ENCODE measurements around the gene ZFR2. TPM values are rescaled to one million over a fixed set of nuclear protein-coding genes. Genes with fewer than 3 reads are reported as not detected.

Gene ZFR2
- total RNA-seq, 5 donors from 2014 or later (not counting 1 experiment from before 2014, with no cell fraction given) = 0.56 to 1.8 (median 1.4) TPM

GRCh38 chr19:3807574-3808354 is 61.1 kb downstream of the ZFR2 start:
- H3K27ac Mint-ChIP-seq = no peak overlapping the region
- H3K9me3 ChIP-seq = no peaks in the 10 kb centered on the region
- no peak for ATAC-seq (replicated peaks in 1 of 4)
- H3K27ac ChIP-seq (ENCODE audit: low read length) = no peak overlapping the region
- H3K27me3 Mint-ChIP-seq = no peaks in the 10 kb centered on the region
- H3K9me3 Mint-ChIP-seq = no peaks in the 10 kb centered on the region
- H3K4me1 Mint-ChIP-seq = peaks cover 9 to 47% (median 14%) of the 10 kb centered on the region in 3 donors
- H3K4me3 ChIP-seq (ENCODE audit: control insufficient read depth in 1 of 2, extremely low read depth in 1 of 2, low read length in 1 of 2) = no peak overlapping the region
- no peak overlapping the region for H3K4me3 Mint-ChIP-seq
- no peak for DNase-seq
- no peaks in the 10 kb centered on the region for H3K27me3 ChIP-seq (replicated peaks in 1 of 2; ENCODE audit: control insufficient read depth in 2 of 2, extremely low read depth in 1 of 2, insufficient read depth in 2 of 2, low read length in 1 of 2)
- 97% methylated on average over 35 of the region's 35 CpGs for WGBS (ENCODE audit: insufficient coverage)
- no peaks in the 10 kb centered on the region for H3K36me3 Mint-ChIP-seq
- POLR2A ChIA-PET = no interaction called here
- peaks cover 7 to 51% of the 10 kb centered on the region in 2 experiments for H3K4me1 ChIP-seq (ENCODE audit: control insufficient read depth in 1 of 2, extremely low read depth in 1 of 2, insufficient read depth in 2 of 2, low read length in 2 of 2)
- no peaks in the 10 kb centered on the region for H3K36me3 ChIP-seq (ENCODE audit: control insufficient read depth in 2 of 2, extremely low read depth in 1 of 2, insufficient read depth in 1 of 2, low read length in 1 of 2)
- CTCF ChIA-PET = no interaction called here

DNA sequence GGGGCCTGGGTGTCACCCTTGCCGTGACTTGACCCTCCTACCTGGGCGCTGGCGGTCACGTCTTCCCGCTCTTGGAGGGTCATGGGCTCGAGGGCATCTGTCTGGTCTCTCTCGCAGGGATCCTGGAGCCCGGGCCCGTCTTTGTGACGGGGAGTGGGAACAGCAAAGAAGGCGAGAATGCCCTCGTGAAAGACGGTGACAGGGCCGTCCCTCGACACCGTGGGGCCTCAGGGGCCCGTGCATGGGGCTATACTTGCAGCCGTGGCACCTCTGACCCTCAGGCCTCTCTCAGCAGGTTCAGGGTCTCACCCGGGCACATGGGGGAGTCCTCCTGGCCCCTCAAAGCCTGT is 61.7 kb downstream of the ZFR2 start:
- Mint-ChIP-seq H3K36me3 (no peaks in the 10 kb centered on the region), H3K4me1 (peaks cover 2 to 43% (median 8%) of the 10 kb centered on the region in 3 donors), H3K27ac (no peak overlapping the region), H3K27me3 (no peaks in the 10 kb centered on the region), H3K9me3 (no peaks in the 10 kb centered on the region), H3K4me3 (no peak overlapping the region)
- ChIA-PET CTCF (no interaction called here), POLR2A (no interaction called here)
- no peak overlapping the region for H3K27ac ChIP-seq (ENCODE audit: low read length)
- no peaks in the 10 kb centered on the region for H3K9me3 ChIP-seq
- no peak overlapping the region for H3K4me3 ChIP-seq (ENCODE audit: control insufficient read depth in 1 of 2, extremely low read depth in 1 of 2, low read length in 1 of 2)
- no peaks in the 10 kb centered on the region for H3K36me3 ChIP-seq (ENCODE audit: control insufficient read depth in 2 of 2, extremely low read depth in 1 of 2, insufficient read depth in 1 of 2, low read length in 1 of 2)
- no peak for DNase-seq
- 88% methylated on average over 19 of the region's 19 CpGs for WGBS (ENCODE audit: insufficient coverage)
- no peaks in the 10 kb centered on the region for H3K27me3 ChIP-seq (replicated peaks in 1 of 2; ENCODE audit: control insufficient read depth in 2 of 2, extremely low read depth in 1 of 2, insufficient read depth in 2 of 2, low read length in 1 of 2)
- no peak for ATAC-seq (replicated peaks in 1 of 4)
- H3K4me1 ChIP-seq (ENCODE audit: control insufficient read depth in 1 of 2, extremely low read depth in 1 of 2, insufficient read depth in 2 of 2, low read length in 2 of 2) = peaks cover 2 to 48% of the 10 kb centered on the region in 2 experiments

DNA sequence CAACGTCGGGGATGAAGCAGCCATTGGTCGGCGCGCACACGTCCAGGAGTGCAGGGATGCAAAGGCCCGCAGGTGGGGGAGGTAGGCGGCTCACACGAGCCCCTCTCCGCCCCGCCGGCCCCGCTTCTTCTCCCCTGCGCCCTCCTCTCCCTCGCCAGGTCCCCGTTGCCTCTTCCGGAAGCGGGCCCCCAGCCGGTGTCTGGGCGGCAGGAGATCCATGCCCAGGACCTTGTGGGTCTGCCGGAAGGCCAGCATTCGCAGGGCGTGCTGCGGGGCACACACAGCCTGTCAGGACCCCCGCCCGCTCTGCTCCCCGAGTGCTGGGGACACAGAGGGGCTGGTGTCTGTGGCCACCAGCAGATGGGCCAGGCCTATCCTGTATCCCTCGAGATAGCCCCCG is 63.0 kb downstream of the ZFR2 start:
- H3K27ac Mint-ChIP-seq = no peak overlapping the region
- H3K4me3 Mint-ChIP-seq = no peak overlapping the region
- Histone ChIP-seq H3K36me3 (ENCODE audit: control insufficient read depth in 2 of 2, extremely low read depth in 1 of 2, insufficient read depth in 1 of 2, low read length in 1 of 2) (no peaks in the 10 kb centered on the region), H3K27me3 (replicated peaks in 1 of 2; ENCODE audit: control insufficient read depth in 2 of 2, extremely low read depth in 1 of 2, insufficient read depth in 2 of 2, low read length in 1 of 2) (peaks cover 0 to 4% of the 10 kb centered on the region in 2 experiments), H3K4me3 (ENCODE audit: control insufficient read depth in 1 of 2, extremely low read depth in 1 of 2, low read length in 1 of 2) (no peak overlapping the region), H3K4me1 (ENCODE audit: control insufficient read depth in 1 of 2, extremely low read depth in 1 of 2, insufficient read depth in 2 of 2, low read length in 2 of 2) (peaks cover 11 to 48% of the 10 kb centered on the region in 2 experiments), H3K9me3 (no peaks in the 10 kb centered on the region), H3K27ac (ENCODE audit: low read length) (no peak overlapping the region)
- no peaks in the 10 kb centered on the region for H3K27me3 Mint-ChIP-seq
- H3K36me3 Mint-ChIP-seq = no peaks in the 10 kb centered on the region
- WGBS (ENCODE audit: insufficient coverage) = 95% methylated on average over 29 of the region's 29 CpGs
- no peak for ATAC-seq (replicated peaks in 1 of 4)
- DNase-seq = no peak
- peaks cover 7 to 45% (median 14%) of the 10 kb centered on the region in 3 donors for H3K4me1 Mint-ChIP-seq
- ChIA-PET POLR2A (no interaction called here), CTCF (interaction anchor here in 1 of 2 donors (0.6 kb wide), 1 partner anchor 105 kb away, joined by 3 read pairs; no protein-coding TSS in a partner anchor)
- no peaks in the 10 kb centered on the region for H3K9me3 Mint-ChIP-seq

- 97% methylated on average over 9 of the region's 13 CpGs for WGBS (ENCODE audit: insufficient coverage)
- Mint-ChIP-seq H3K27ac (no peak overlapping the region), H3K27me3 (no peaks in the 10 kb centered on the region), H3K36me3 (no peaks in the 10 kb centered on the region), H3K4me3 (no peak overlapping the region), H3K9me3 (no peaks in the 10 kb centered on the region), H3K4me1 (peaks cover 9 to 44% (median 17%) of the 10 kb centered on the region in 3 donors)
- no peak overlapping the region for H3K27ac ChIP-seq (ENCODE audit: low read length)
- H3K4me1 ChIP-seq (ENCODE audit: control insufficient read depth in 1 of 2, extremely low read depth in 1 of 2, insufficient read depth in 2 of 2, low read length in 2 of 2) = peaks cover 18 to 54% of the 10 kb centered on the region in 2 experiments
- ChIA-PET CTCF (no interaction called here), POLR2A (interaction anchor here in 1 of 2 donors (0.6 kb wide), 1 partner anchor 457 kb away, joined by 3 read pairs; no protein-coding TSS in a partner anchor)
- no peak for ATAC-seq (replicated peaks in 1 of 4)
- no peaks in the 10 kb centered on the region for H3K36me3 ChIP-seq (ENCODE audit: control insufficient read depth in 2 of 2, extremely low read depth in 1 of 2, insufficient read depth in 1 of 2, low read length in 1 of 2)
- no peak for DNase-seq
- peaks cover 0 to 4% of the 10 kb centered on the region in 2 experiments for H3K27me3 ChIP-seq (replicated peaks in 1 of 2; ENCODE audit: control insufficient read depth in 2 of 2, extremely low read depth in 1 of 2, insufficient read depth in 2 of 2, low read length in 1 of 2)
- H3K4me3 ChIP-seq (ENCODE audit: control insufficient read depth in 1 of 2, extremely low read depth in 1 of 2, low read length in 1 of 2) = no peak overlapping the region
- H3K9me3 ChIP-seq = no peaks in the 10 kb centered on the region
Observed at GRCh38 chr19:3804429-3804828, 64.4 kb downstream of the ZFR2 start.

DNA sequence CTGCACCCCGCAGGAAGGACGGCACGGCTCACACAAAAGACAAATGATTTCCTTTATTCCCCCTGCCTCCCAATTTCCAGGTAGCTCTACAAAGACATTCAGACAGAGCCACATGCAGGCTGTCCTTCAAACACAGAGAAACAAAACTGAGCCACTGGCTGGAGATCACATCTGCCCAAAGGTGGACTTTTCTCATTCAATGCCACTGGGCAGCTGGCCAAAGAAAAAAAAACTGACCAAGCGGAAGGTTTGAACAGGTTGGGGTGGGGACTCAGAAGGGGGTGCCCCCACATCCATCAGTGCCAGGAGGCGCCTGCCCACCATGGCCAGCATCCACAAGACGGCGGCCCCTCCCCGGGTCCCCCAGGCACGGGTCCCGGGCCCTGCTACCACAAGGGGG is 64.9 kb downstream of the ZFR2 start:
- 86% methylated on average over 8 of the region's 10 CpGs for WGBS (ENCODE audit: insufficient coverage)
- H3K4me3 ChIP-seq (ENCODE audit: control insufficient read depth in 1 of 2, extremely low read depth in 1 of 2, low read length in 1 of 2) = no peak overlapping the region
- Mint-ChIP-seq H3K4me3 (no peak overlapping the region), H3K9me3 (no peaks in the 10 kb centered on the region), H3K27me3 (no peaks in the 10 kb centered on the region), H3K36me3 (no peaks in the 10 kb centered on the region), H3K4me1 (peaks cover 13 to 44% (median 21%) of the 10 kb centered on the region in 3 donors), H3K27ac (peak overlapping the region; percentile 31 to 64)
- ChIA-PET POLR2A (interaction anchor here in 1 of 2 donors (0.6 kb wide), 1 partner anchor 456 kb away, joined by 3 read pairs; no protein-coding TSS in a partner anchor), CTCF (no interaction called here)
- peaks cover 21 to 59% of the 10 kb centered on the region in 2 experiments for H3K4me1 ChIP-seq (ENCODE audit: control insufficient read depth in 1 of 2, extremely low read depth in 1 of 2, insufficient read depth in 2 of 2, low read length in 2 of 2)
- no peak overlapping the region for H3K27ac ChIP-seq (ENCODE audit: low read length)
- no peaks in the 10 kb centered on the region for H3K9me3 ChIP-seq
- no peak for ATAC-seq (replicated peaks in 1 of 4)
- H3K27me3 ChIP-seq (replicated peaks in 1 of 2; ENCODE audit: control insufficient read depth in 2 of 2, extremely low read depth in 1 of 2, insufficient read depth in 2 of 2, low read length in 1 of 2) = peaks cover 0 to 4% of the 10 kb centered on the region in 2 experiments
- no peak for DNase-seq
- no peaks in the 10 kb centered on the region for H3K36me3 ChIP-seq (ENCODE audit: control insufficient read depth in 2 of 2, extremely low read depth in 1 of 2, insufficient read depth in 1 of 2, low read length in 1 of 2)

- no peak overlapping the region for H3K4me3 Mint-ChIP-seq
- no peaks in the 10 kb centered on the region for H3K36me3 Mint-ChIP-seq
- H3K9me3 ChIP-seq = no peaks in the 10 kb centered on the region
- no peak overlapping the region for H3K4me3 ChIP-seq (ENCODE audit: control insufficient read depth in 1 of 2, extremely low read depth in 1 of 2, low read length in 1 of 2)
- H3K4me1 Mint-ChIP-seq = peaks cover 16 to 44% (median 23%) of the 10 kb centered on the region in 3 donors
- DNase-seq (no peak), ATAC-seq (replicated peaks in 1 of 4) (no peak)
- no peak overlapping the region for H3K27ac Mint-ChIP-seq
- peaks cover 24 to 65% of the 10 kb centered on the region in 2 experiments for H3K4me1 ChIP-seq (ENCODE audit: control insufficient read depth in 1 of 2, extremely low read depth in 1 of 2, insufficient read depth in 2 of 2, low read length in 2 of 2)
- H3K36me3 ChIP-seq (ENCODE audit: control insufficient read depth in 2 of 2, extremely low read depth in 1 of 2, insufficient read depth in 1 of 2, low read length in 1 of 2) = no peaks in the 10 kb centered on the region
- H3K27me3 Mint-ChIP-seq = no peaks in the 10 kb centered on the region
- CTCF ChIA-PET = no interaction called here
- WGBS (ENCODE audit: insufficient coverage) = 100% methylated on average over 3 of the region's 24 CpGs
- POLR2A ChIA-PET = no interaction called here
- H3K27ac ChIP-seq (ENCODE audit: low read length) = no peak overlapping the region
- H3K9me3 Mint-ChIP-seq = no peaks in the 10 kb centered on the region
- H3K27me3 ChIP-seq (replicated peaks in 1 of 2; ENCODE audit: control insufficient read depth in 2 of 2, extremely low read depth in 1 of 2, insufficient read depth in 2 of 2, low read length in 1 of 2) = peaks cover 0 to 4% of the 10 kb centered on the region in 2 experiments
Observed at GRCh38 chr19:3803114-3803888, 65.5 kb downstream of the ZFR2 start.

All from T-cell (primary cell).